Left ventricle myocardium inferior (tissue), 1 donor: ENCODE data around the gene HMGB4. TPM values are rescaled to one million over a fixed set of nuclear protein-coding genes. Genes with fewer than 3 reads are reported as not detected.

Experiments used
- DNase-seq: peaks from one replicate; pipeline ENCODE4 v3.0.0-alpha.2; 2020
- H3K27ac ChIP-seq: fragments of 200-600 bp; replicated peaks from 2 replicates; pipeline ENCODE4 v1.8.0; 2021
- H3K27me3 ChIP-seq: fragments of 200-600 bp; 2 replicates; pipeline ENCODE4 v1.8.0; 2021; ENCODE audit warnings: low read depth
- H3K36me3 ChIP-seq: fragments of 200-600 bp; 2 replicates; pipeline ENCODE4 v1.8.0; 2021
- H3K4me1 ChIP-seq: fragments of 200-600 bp; 2 replicates; pipeline ENCODE4 v1.8.0; 2021
- H3K4me3 ChIP-seq: fragments of 200-600 bp; 2 replicates; pipeline ENCODE4 v1.8.0; 2021; ENCODE audit warnings: mild to moderate bottlenecking, moderate library complexity
- H3K9me3 ChIP-seq: fragments of 200-600 bp; replicated peaks from 2 replicates; pipeline ENCODE4 v1.8.0; 2021
- CTCF ChIP-seq: fragments of 200-600 bp; IDR thresholded peaks from 2 replicates; pipeline ENCODE4 v1.8.0; 2021; ENCODE audit warnings: antibody characterized with exemption, mild to moderate bottlenecking, borderline replicate concordance
- intact Hi-C: fragments of 100-400 bp; cut with micrococcal nuclease; formaldehyde crosslinking; loops from one replicate; pipeline ENCODE4 v1.11.0; 2022
- total RNA-seq: library from RNA; stranded (reverse); fragmentation: NEBNext Ultra II Directional; extraction: Animal tissue kit (Norgen Biotek cat#: 25700); gene quantifications from one replicate; pipeline ENCODE4 v1.2.1, GENCODE V29; 2021
- donor health status: DM: no; HTN: yes; CAD: no; lungs with severe emphysema.

The HMGB4 gene
- total RNA-seq, 1 donor from 2014 or later: not detected

GRCh38 chr1:33828654-33829053 lies 35.2 kb upstream of the HMGB4 start:
- DNase-seq: no peak
- H3K4me3 ChIP-seq: no peak overlapping the region
- no peak overlapping the region for H3K27ac ChIP-seq
- intact Hi-C loops: no loop called here
- H3K36me3 ChIP-seq: no peaks in the 10 kb centered on the region
- TF ChIP-seq CTCF: no peak
- H3K4me1 ChIP-seq: no peaks in the 10 kb centered on the region
- peaks cover 42% of the 10 kb centered on the region for H3K27me3 ChIP-seq
- no peaks in the 10 kb centered on the region for H3K9me3 ChIP-seq

GRCh38 chr1:33836911-33837310 lies 27.0 kb upstream of the HMGB4 start:
- no peak for DNase-seq
- H3K27ac ChIP-seq: no peak overlapping the region
- H3K4me3 ChIP-seq: no peak overlapping the region
- no peaks in the 10 kb centered on the region for H3K4me1 ChIP-seq
- peaks cover 22% of the 10 kb centered on the region for H3K27me3 ChIP-seq
- H3K9me3 ChIP-seq: no peaks in the 10 kb centered on the region
- no peak for TF ChIP-seq CTCF
- H3K36me3 ChIP-seq: no peaks in the 10 kb centered on the region
- intact Hi-C loops: no loop called here

DNA sequence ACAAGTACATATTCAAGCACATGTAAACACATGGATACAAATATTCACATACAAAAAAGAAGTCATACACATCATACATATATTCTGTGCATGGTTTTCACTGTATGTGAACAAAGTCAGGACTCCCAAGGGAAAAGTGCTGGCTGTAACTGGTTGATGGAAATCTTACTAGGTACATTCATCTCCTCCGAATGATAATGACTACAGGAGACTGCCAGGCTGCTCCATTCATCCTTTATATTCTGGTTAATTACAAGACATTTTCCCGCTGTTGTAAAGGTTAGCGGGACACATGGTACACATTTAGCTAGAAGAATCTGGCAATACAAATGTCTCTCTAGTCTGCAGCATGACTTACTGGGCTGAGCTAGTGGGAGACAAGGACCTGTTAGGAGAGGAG lies 26.2 kb upstream of the HMGB4 start:
- Histone ChIP-seq H3K4me1 (no peaks in the 10 kb centered on the region), H3K4me3 (no peak overlapping the region), H3K9me3 (no peaks in the 10 kb centered on the region), H3K27ac (no peak overlapping the region), H3K36me3 (no peaks in the 10 kb centered on the region), H3K27me3 (peaks cover 22% of the 10 kb centered on the region)
- intact Hi-C loops: no loop called here
- no peak for TF ChIP-seq CTCF
- DNase-seq: no peak

- H3K36me3 ChIP-seq: no peaks in the 10 kb centered on the region
- no peaks in the 10 kb centered on the region for H3K4me1 ChIP-seq
- no peak overlapping the region for H3K4me3 ChIP-seq
- intact Hi-C loops: no loop called here
- TF ChIP-seq CTCF: no peak
- H3K27me3 ChIP-seq: peaks cover 19% of the 10 kb centered on the region
- DNase-seq: no peak
- H3K27ac ChIP-seq: no peak overlapping the region
- no peaks in the 10 kb centered on the region for H3K9me3 ChIP-seq
Measured at GRCh38 chr1:33841494-33841893, 22.4 kb upstream of the HMGB4 start.

DNA sequence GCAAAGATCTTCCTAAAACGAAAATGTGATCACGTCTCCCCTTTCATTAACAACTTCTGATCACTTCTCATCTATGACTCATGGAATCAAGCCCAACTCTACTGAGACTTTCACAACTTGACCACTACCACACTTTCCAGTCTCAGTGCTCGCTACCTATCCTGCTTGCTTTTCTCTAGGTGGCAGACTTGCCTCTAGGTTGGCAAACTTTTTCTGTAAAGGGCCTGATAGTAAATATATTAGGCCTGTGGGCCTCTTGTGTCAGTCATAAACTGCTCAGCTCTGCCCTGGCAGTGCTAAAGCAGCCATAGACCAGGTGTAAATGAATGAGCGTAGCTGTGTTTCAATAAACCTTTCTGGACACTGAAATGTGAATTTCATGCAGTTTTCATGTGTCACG lies 21.5 kb upstream of the HMGB4 start:
- H3K4me1 ChIP-seq: no peaks in the 10 kb centered on the region
- H3K36me3 ChIP-seq: no peaks in the 10 kb centered on the region
- no peak for TF ChIP-seq CTCF
- DNase-seq: no peak
- no peak overlapping the region for H3K4me3 ChIP-seq
- H3K9me3 ChIP-seq: no peaks in the 10 kb centered on the region
- intact Hi-C loops: no loop called here
- no peak overlapping the region for H3K27ac ChIP-seq
- H3K27me3 ChIP-seq: peaks cover 28% of the 10 kb centered on the region

GRCh38 chr1:33844166-33844565 lies 19.7 kb upstream of the HMGB4 start:
- H3K27me3 ChIP-seq: peaks cover 19% of the 10 kb centered on the region
- H3K9me3 ChIP-seq: no peaks in the 10 kb centered on the region
- intact Hi-C loops: no loop called here
- no peak for DNase-seq
- no peak overlapping the region for H3K4me3 ChIP-seq
- no peak overlapping the region for H3K27ac ChIP-seq
- no peak for TF ChIP-seq CTCF
- H3K4me1 ChIP-seq: no peaks in the 10 kb centered on the region
- H3K36me3 ChIP-seq: no peaks in the 10 kb centered on the region
